GM10847 (cell line): ENCODE data around the gene IRAK1BP1.

Source experiments
- POLR2A ChIP-seq: IDR thresholded peaks from 2 replicates; pipeline ENCODE4 v1.6.1; 2011; ENCODE audit not compliant: insufficient read length; ENCODE audit errors: extremely low read depth

Gene IRAK1BP1

GRCh38 chr6:78867370-78868040 lies at the start of gene IRAK1BP1:
Gene IRAK1BP1, plus strand, starts transcription at chr6:78867551. Its CDS starts 26 bp downstream, at chr6:78867577.
- peak; percentile 70 for TF ChIP-seq POLR2A

- TF ChIP-seq POLR2A, result no peak
These were observed 43.3 kb upstream of the IRAK1BP1 start for GRCh38 chr6:78824045-78824444.

GRCh38 chr6:78829407-78829806 lies 37.9 kb upstream of the IRAK1BP1 start:
- TF ChIP-seq POLR2A, result no peak

GRCh38 chr6:78830805-78831204 lies 36.5 kb upstream of the IRAK1BP1 start:
- no peak for TF ChIP-seq POLR2A

GRCh38 chr6:78831492-78831891 lies 35.9 kb upstream of the IRAK1BP1 start:
- TF ChIP-seq POLR2A, result no peak

- TF ChIP-seq POLR2A, result no peak
These were observed 35.1 kb upstream of the IRAK1BP1 start for GRCh38 chr6:78832091-78832808.

GRCh38 chr6:78835817-78836216 lies 31.5 kb upstream of the IRAK1BP1 start:
- no peak for TF ChIP-seq POLR2A

GRCh38 chr6:78836598-78836997 lies 30.8 kb upstream of the IRAK1BP1 start:
- no peak for TF ChIP-seq POLR2A

GRCh38 chr6:78841111-78841510 lies 26.2 kb upstream of the IRAK1BP1 start:
- TF ChIP-seq POLR2A, result no peak

GRCh38 chr6:78842953-78843352 lies 24.4 kb upstream of the IRAK1BP1 start:
- TF ChIP-seq POLR2A, result no peak

GRCh38 chr6:78844899-78845298 lies 22.5 kb upstream of the IRAK1BP1 start:
- no peak for TF ChIP-seq POLR2A

GRCh38 chr6:78845567-78845966 lies 21.8 kb upstream of the IRAK1BP1 start:
- no peak for TF ChIP-seq POLR2A

GRCh38 chr6:78850621-78851020 lies 16.7 kb upstream of the IRAK1BP1 start:
- TF ChIP-seq POLR2A, result no peak

GRCh38 chr6:78851156-78851555 lies 16.2 kb upstream of the IRAK1BP1 start:
- no peak for TF ChIP-seq POLR2A

- TF ChIP-seq POLR2A, result no peak
These were observed 12.8 kb upstream of the IRAK1BP1 start for GRCh38 chr6:78854546-78854945.

GRCh38 chr6:78861509-78861908 lies 5.8 kb upstream of the IRAK1BP1 start:
- TF ChIP-seq POLR2A, result no peak

GRCh38 chr6:78863576-78863975 lies 3.8 kb upstream of the IRAK1BP1 start:
- no peak for TF ChIP-seq POLR2A
